ENCODE measurements around the gene COPG1. TPM values are rescaled to one million over a fixed set of nuclear protein-coding genes. Genes with fewer than 3 reads are reported as not detected.

The COPG1 gene
- total and polyA plus RNA-seq, 10 donors = 47.8 to 134 (median 105) TPM

DNA sequence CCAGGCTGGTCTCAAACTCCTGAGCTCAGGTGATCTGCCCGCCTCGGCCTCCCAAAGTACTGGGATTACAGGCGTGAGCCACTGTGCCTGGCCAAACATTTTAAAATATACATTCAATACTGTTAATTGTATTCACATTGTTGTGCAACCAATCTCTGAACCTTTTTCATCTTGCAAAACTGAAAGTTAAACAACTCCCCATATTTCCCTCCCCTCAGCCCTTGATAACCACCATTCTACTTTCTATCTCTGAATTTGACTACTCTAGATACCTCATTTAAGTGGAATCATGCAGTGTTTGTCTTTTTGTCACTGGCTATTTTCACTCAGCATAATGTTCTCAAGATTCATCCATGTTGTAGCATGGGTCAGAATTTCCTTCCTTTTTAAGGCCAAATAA lies 59.2 kb downstream of the COPG1 start:
- 91 to 100% (median 98%) methylated on average over 3 of the region's 3 CpGs for WGBS, 5 donors

DNA sequence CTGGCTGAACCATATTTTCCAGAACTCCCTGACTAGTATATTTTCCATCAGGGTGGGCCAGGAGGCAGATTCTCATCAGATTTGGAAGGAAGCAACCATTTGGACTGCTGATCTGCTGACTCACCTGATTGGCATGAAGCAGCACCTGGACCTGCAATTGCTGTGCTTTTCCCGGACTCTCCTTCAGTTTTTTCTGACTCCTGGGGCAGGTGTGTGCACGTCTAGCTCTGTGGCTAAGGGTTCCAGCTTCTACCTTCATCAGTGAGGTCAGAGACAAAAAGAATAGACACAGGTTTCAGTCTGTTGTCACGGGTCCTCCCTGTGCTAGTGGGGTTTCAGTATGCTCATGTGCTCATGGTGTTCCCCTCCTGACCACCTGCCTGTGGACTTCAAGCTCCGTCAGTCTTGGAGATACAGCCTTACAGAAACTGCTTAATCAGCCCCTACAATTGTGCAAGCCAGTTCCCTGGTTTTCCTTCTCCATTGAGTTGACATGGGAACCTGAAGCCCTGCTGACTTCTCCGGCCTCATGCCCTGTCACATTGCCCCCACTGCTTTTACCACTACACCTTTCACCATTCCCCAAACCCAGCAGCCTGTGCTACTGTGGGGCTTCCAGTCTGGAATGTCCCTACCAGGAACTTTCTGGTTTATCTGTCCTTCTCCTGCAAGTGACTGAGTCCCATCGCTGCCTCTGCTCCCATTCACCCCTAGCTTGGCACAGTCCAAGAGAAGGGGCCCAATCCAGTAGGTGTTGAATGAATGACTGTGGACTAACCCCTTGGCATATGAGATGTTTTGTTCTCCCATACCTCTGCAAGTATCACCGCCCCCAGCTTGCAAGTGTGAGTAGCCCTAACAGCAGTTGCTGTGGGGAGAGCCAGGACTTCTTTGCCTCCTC lies 61.0 kb downstream of the COPG1 start:
- 72 to 81% (median 79%) methylated on average over 7 of the region's 7 CpGs for WGBS, 5 donors
- intact Hi-C loops (cut with DNase I; ENCODE audit: low total_unique reads) = no loop called here
- H3K4me3 ChIP-seq = no peak overlapping the region
- no peaks in the 10 kb centered on the region for H3K27me3 ChIP-seq (replicated peaks in 1 of 7)
- peak overlapping the region in 3 of 8 donors; percentile 25 to 92 (median 43) for H3K27ac ChIP-seq
- no peaks in the 10 kb centered on the region for H3K9me3 ChIP-seq
- no peak for DNase-seq
- no peak for TF ChIP-seq POLR2A (IDR thresholded peaks at IDR 0.05)
- TF ChIP-seq POLR2AphosphoS5 (IDR thresholded peaks at IDR 0.05) = peak in 1 of 3 donors; percentile 29
- H3K4me1 ChIP-seq = peaks cover 4 to 48% (median 31%) of the 10 kb centered on the region in 6 donors
- H3K36me3 ChIP-seq = peaks cover 0 to 6% (median 0%) of the 10 kb centered on the region in 6 donors

More for the DNA sequence above, 59.2 kb downstream of the COPG1 start:
- Histone ChIP-seq H3K36me3 (peaks cover 0 to 23% (median 8%) of the 10 kb centered on the region in 6 donors), H3K4me1 (peaks cover 0 to 48% (median 27%) of the 10 kb centered on the region in 6 donors), H3K27ac (peak overlapping the region in 1 of 8 donors; percentile 61), H3K9me3 (no peaks in the 10 kb centered on the region), H3K4me3 (no peak overlapping the region), H3K27me3 (replicated peaks in 1 of 7) (no peaks in the 10 kb centered on the region)
- intact Hi-C loops (cut with DNase I; ENCODE audit: low total_unique reads) = no loop called here
- TF ChIP-seq, protein P1, sequence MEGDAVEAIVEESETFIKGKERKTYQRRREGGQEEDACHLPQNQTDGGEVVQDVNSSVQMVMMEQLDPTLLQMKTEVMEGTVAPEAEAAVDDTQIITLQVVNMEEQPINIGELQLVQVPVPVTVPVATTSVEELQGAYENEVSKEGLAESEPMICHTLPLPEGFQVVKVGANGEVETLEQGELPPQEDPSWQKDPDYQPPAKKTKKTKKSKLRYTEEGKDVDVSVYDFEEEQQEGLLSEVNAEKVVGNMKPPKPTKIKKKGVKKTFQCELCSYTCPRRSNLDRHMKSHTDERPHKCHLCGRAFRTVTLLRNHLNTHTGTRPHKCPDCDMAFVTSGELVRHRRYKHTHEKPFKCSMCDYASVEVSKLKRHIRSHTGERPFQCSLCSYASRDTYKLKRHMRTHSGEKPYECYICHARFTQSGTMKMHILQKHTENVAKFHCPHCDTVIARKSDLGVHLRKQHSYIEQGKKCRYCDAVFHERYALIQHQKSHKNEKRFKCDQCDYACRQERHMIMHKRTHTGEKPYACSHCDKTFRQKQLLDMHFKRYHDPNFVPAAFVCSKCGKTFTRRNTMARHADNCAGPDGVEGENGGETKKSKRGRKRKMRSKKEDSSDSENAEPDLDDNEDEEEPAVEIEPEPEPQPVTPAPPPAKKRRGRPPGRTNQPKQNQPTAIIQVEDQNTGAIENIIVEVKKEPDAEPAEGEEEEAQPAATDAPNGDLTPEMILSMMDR (IDR thresholded peaks at IDR 0.05 in 8 of 11, conservative IDR thresholded peaks at IDR 0.05 in 3 of 11) = no peak
- no peak for TF ChIP-seq POLR2A (IDR thresholded peaks at IDR 0.05)
- TF ChIP-seq POLR2AphosphoS5 (IDR thresholded peaks at IDR 0.05) = no peak
- no peak for DNase-seq

DNA sequence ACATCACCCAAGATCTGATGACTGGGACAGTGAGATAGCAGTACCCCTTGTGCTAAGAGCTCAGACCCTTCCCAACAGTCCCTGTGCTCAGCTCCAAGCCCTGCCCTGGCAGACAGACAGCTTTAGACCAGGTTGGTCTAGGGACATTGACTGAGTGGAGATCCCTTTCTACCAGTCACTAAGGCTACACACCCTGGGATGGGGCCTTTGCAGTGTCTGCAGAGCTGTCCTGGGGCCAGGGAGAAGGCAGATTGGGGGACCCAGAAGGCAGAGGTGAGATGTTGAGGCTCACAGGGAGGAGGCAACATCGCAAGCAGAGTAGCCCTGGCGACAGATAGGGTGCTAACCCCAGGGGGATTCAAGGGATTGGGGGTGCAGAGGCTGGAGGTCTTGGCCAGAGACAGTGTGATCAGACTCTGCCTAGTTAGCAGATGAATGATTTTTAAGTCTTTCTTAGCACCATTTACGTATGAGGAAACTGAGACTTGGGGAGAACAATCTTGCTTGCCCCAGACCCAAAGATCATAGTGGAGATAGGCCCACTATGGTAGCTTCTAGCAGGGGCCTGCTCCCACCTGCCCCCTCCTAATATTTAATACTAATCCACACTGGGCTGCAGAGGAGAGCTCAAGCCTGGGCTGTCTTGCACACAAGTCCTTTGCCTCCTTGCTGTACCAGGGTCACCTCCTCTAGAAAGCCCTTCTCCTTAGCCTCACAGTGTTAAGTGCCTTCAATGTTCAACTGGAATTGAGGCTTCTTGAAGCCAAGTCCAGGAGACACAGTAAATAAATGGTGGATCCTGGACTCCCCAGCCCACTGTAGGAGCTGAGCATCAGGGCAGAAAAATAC lies 61.9 kb downstream of the COPG1 start:
- Histone ChIP-seq H3K9me3 (no peaks in the 10 kb centered on the region), H3K27me3 (replicated peaks in 1 of 7) (no peaks in the 10 kb centered on the region), H3K4me1 (peaks cover 4 to 41% (median 24%) of the 10 kb centered on the region in 6 donors), H3K27ac (peak overlapping the region in 3 of 8 donors; percentile 43 to 92 (median 85)), H3K4me3 (no peak overlapping the region), H3K36me3 (no peaks in the 10 kb centered on the region)
- intact Hi-C loops (cut with DNase I; ENCODE audit: low total_unique reads) = no loop called here
- TF ChIP-seq, protein P1 (IDR thresholded peaks at IDR 0.05 in 8 of 11, conservative IDR thresholded peaks at IDR 0.05 in 3 of 11) = no peak
- TF ChIP-seq POLR2AphosphoS5 (IDR thresholded peaks at IDR 0.05) (no peak), POLR2A (IDR thresholded peaks at IDR 0.05) (no peak)
- WGBS, 5 donors = 90 to 95% (median 91%) methylated on average over 3 of the region's 3 CpGs
- no peak for DNase-seq

DNA sequence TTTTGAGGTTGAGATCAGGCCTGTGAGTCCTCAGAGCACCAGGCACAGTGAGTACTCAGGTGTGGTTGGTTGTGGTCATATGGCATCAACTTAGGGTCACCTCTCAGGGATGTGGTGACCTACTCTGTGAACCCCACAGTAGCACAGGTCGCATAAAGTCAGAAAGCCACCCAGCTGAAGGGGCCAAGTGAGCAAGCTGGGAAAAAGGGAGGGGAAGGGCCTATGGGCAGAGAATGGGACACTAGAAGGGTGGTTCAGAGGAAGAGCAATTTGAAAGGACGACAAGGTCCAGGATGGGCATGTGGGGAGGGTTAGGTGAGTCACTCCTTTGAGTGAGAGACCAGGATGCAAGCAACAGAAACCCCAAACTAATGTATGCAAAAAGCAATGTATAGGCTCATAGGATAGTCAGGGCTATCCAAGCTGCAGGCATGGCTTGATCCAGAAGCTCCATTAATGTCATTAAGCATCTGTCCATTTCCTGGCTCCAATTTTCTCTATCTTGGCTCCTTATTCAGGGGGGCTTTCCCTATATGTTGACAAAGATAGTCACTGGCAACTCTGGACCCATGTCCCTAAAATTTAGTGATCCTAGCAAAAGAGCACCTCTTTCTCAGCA lies 62.7 kb downstream of the COPG1 start:
- Histone ChIP-seq H3K4me3 (no peak overlapping the region), H3K4me1 (peaks cover 7 to 44% (median 30%) of the 10 kb centered on the region in 6 donors), H3K36me3 (no peaks in the 10 kb centered on the region), H3K27me3 (replicated peaks in 1 of 7) (no peaks in the 10 kb centered on the region), H3K9me3 (no peaks in the 10 kb centered on the region), H3K27ac (peak overlapping the region in 3 of 8 donors; percentile 85 to 92 (median 89))
- WGBS, 5 donors = 72 to 83% (median 80%) methylated on average over 2 of the region's 2 CpGs
- intact Hi-C loops (cut with DNase I; ENCODE audit: low total_unique reads) = no loop called here
- DNase-seq = no peak
- TF ChIP-seq, protein P1 (IDR thresholded peaks at IDR 0.05 in 8 of 11, conservative IDR thresholded peaks at IDR 0.05 in 3 of 11) = no peak
- TF ChIP-seq POLR2A (IDR thresholded peaks at IDR 0.05) (no peak), POLR2AphosphoS5 (IDR thresholded peaks at IDR 0.05) (peak in 1 of 3 donors; percentile 28)
